SH-SY5Y (cell line): ENCODE results near the gene RASAL2.

Source experiments
- GATA2 ChIP-seq: IDR thresholded peaks from 2 replicates; pipeline ENCODE4 v1.6.1; 2011; ENCODE audit warnings: mild to moderate bottlenecking, low read depth, low read length
- GATA3 ChIP-seq: IDR thresholded peaks from 2 replicates; pipeline ENCODE4 v1.6.1; 2011; ENCODE audit warnings: low read depth, mild to moderate bottlenecking, low read length, moderate library complexity

GRCh38 chr1:178442925-178443324 lies 349.0 kb downstream of the RASAL2 start:
- TF ChIP-seq GATA2 (no peak), GATA3 (no peak)
